ENCODE results near the gene MIA2.
"Not testable (repeated sequence)": the region's sequence is repeated elsewhere in the genome, so short reads cannot be mapped to it uniquely, and the experiment has no call there.

GRCh38 chr14:39300389-39300788, 66.7 kb downstream of the MIA2 start:
- TF ChIP-seq, protein P1, sequence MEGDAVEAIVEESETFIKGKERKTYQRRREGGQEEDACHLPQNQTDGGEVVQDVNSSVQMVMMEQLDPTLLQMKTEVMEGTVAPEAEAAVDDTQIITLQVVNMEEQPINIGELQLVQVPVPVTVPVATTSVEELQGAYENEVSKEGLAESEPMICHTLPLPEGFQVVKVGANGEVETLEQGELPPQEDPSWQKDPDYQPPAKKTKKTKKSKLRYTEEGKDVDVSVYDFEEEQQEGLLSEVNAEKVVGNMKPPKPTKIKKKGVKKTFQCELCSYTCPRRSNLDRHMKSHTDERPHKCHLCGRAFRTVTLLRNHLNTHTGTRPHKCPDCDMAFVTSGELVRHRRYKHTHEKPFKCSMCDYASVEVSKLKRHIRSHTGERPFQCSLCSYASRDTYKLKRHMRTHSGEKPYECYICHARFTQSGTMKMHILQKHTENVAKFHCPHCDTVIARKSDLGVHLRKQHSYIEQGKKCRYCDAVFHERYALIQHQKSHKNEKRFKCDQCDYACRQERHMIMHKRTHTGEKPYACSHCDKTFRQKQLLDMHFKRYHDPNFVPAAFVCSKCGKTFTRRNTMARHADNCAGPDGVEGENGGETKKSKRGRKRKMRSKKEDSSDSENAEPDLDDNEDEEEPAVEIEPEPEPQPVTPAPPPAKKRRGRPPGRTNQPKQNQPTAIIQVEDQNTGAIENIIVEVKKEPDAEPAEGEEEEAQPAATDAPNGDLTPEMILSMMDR (IDR thresholded peaks at IDR 0.05), result not testable (repeated sequence)
- TF ChIP-seq POLR2A (IDR thresholded peaks at IDR 0.05), result not testable (repeated sequence)
